RKO (cell line): Measurements from ENCODE around the gene ERBB4.
"Not testable (repeated sequence)": the region's sequence is repeated elsewhere in the genome, so short reads cannot be mapped to it uniquely, and the experiment has no call there.

Experiments
- DNase-seq: peaks from one replicate; pipeline ENCODE4 v3.0.0-alpha.2; 2016; ENCODE audit warnings: low spot score

Gene ERBB4

DNA sequence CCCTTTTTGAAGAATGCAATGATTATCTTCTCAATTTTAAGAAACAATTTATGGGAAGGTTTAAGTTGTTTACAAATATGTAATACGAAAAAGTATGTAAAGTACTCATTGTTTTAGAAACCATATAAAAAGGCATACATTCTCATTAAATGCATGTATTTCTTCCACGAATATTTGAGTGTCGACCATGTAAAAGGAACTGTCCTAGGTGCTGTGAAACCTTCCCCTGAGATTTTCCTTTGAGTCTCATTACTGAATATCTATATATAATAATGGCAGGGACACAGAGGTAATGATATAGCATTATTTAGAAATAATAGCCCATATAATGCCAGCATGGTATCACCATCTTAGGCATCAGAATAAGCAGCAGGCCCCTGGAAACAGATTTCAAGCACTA, 239.3 kb downstream of the ERBB4 start:
- no peak for DNase-seq

DNA sequence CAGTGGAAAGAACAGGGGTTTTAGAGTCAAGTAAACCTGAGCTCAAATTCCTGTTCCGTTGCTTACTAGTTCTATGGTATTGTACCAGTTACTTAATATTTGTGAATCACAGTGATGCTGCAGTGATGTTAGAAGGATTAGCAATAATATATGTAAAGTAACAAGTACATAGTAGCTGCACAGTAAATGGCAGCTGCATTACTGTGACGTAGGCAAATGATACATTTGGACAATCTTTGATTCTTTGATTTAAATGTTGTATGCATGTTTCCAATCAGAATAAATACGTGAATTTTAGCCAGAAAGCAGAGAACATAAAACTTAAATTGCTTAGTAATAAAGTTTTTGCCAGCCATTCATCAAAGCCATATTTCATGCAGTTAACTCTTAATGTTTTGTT, 243.0 kb downstream of the ERBB4 start:
- no peak for DNase-seq

- no peak for DNase-seq
Measured at GRCh38 chr2:212294816-212295215, 243.8 kb downstream of the ERBB4 start.

DNA sequence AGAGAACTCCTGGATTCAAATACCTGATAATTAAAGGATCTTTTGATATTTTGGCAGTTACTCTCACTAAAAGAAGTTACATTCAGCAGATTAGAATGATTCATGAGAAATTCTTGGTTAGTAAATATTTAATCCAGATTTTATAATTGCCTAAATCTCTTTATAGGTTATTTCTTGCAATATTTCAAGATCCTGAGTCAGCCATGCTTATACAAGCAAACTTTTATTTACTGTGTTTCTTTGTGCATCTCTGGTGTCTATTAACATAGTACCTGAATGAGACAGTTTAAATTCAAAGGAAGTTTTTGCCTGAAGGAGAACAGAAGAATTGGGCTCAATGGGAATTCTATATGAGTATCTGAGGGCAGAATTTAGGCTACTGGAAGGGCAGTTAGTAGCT, 249.3 kb downstream of the ERBB4 start:
- no peak for DNase-seq

- no peak for DNase-seq
Measured at GRCh38 chr2:212288308-212288707, 250.3 kb downstream of the ERBB4 start.

DNA sequence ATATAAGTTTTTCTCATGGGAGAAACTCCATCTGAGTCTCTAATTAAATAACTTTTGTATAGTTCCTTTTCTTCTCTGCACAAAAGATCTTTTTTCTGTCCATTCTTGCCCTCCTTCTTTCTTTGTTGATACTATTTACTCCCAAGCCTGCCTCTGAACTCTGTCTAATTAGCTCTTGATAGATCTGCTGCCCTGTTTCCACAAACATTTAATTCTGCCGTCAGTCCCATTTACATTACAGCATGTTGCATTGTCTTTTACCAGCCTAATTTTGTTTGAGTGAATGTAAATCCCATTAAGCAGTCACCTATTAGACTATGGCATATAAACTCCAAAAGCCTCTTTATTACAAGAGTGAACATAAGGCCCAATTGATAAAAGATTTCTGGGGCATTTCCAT, 254.4 kb downstream of the ERBB4 start:
- no peak for DNase-seq

GRCh38 chr2:212282671-212283261, 255.8 kb downstream of the ERBB4 start:
- DNase-seq = no peak

GRCh38 chr2:212276813-212277212, 261.8 kb downstream of the ERBB4 start:
- no peak for DNase-seq

DNA sequence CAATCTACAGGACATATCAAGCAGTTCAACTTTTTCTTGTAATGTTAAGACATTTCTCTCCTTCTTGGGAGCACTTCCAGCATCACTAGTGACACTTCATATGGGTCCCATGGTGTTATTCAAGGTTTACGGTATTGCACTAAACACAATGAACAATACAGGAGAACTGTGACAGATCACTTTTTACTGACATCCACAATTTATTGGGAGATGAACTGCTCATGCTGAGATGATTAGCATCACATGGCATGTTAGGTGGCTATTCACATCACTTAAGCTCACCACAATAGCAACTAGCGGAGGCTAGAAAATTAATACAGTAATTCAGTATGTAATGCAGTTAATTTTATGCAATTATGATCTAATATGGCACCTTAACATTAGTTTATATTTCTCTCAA, 264.4 kb downstream of the ERBB4 start:
- DNase-seq = no peak

- DNase-seq = no peak
Measured at GRCh38 chr2:212271583-212271982, 267.0 kb downstream of the ERBB4 start.

DNA sequence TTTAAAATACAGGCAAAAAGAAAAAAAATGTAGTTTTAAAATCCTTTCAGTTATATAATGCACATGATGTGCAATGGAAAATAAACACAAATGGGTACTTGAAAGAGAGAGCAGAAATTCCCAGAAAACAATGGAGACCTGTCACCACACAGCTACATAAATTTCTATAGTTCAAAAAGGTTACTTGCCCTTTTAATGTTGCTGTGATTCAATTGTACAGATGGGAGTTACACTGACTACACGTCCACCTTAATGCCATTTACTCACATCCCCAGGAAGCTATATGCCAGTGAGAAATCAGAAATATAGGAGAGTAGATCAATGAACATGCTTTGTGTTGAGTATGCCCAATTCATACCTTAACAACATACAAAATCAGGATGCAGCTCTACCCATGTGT, 269.6 kb downstream of the ERBB4 start:
- DNase-seq = no peak

DNA sequence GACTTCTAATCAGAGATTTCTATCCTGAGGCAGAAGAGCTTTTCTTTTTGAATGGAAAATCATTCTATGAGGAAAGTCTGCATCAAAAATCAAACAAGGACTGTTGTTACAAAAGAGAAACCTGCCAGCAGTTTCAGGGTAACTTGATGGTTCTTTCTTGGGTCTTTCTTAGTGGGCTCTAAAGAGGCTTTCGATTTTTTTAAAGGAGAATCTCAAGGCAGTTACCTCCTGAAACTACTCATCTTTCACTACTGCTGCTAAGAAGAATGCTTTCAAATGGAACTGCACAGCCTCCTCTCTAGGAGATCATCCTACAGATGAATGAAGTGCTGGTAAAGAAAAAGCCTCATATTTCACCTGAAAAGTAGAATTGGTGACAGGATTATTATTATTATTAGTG, 272.3 kb downstream of the ERBB4 start:
- no peak for DNase-seq

- DNase-seq = no peak
Measured at GRCh38 chr2:212265777-212266176, 272.8 kb downstream of the ERBB4 start.

DNA sequence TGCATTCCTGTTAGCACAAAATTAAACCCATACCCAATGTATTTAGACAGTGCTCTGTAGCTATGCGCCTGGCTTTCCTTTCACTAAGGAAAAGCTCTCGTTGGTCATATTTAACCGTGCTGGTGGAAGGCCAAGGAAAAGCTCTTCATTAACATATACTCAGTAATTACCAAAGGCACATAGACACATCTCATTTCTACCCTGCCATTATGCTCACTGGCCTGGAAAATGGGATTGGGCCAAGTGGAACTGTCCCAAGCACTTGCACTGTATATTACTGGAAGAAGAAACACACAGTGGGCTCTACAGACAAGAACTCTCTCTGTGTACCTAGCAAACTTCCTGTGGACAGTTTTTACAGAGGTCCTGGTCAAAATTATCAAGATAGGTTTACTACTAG, 274.4 kb downstream of the ERBB4 start:
- DNase-seq = no peak

DNA sequence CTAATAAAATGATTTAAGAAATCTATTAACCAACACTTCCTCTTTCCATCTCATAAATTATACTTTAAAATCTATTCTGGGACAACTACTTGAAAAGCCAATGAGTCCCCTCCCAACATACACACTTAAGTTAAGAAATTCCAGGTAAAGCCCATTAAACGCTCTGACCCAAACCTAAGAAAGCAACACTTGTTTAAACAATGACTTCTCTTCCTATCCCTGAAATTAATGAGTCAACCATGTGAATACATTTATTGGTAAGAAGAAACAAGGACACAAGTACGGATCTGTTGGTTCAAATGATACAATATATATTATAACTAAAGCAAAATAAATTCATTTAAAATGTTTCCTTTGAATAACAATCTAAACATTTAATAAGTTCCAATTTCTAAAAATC, 279.4 kb downstream of the ERBB4 start:
- DNase-seq = no peak

GRCh38 chr2:212254339-212254738, 284.3 kb downstream of the ERBB4 start:
- no peak for DNase-seq

- DNase-seq = peak; percentile 21
Measured at GRCh38 chr2:212249451-212249850, 289.2 kb downstream of the ERBB4 start.

DNA sequence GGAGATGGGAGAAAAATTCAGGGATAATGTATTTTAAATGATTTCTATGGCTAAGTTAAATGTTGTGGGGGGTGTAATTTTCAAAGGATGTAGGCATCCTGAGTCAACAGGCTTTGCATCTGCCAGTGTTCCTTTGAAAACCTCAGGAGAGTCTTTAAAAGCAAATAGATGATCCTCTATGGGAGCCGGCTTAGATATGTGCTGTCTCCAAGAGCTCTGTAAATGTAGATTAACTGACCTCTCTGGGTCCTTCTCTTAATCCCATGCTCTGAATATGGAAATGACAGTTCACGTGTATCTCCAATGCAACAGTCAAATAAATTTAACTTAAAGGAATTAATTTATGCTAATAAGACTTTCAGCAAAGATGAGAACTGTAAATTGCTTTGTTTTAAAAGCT, 292.7 kb downstream of the ERBB4 start:
- DNase-seq = no peak

DNA sequence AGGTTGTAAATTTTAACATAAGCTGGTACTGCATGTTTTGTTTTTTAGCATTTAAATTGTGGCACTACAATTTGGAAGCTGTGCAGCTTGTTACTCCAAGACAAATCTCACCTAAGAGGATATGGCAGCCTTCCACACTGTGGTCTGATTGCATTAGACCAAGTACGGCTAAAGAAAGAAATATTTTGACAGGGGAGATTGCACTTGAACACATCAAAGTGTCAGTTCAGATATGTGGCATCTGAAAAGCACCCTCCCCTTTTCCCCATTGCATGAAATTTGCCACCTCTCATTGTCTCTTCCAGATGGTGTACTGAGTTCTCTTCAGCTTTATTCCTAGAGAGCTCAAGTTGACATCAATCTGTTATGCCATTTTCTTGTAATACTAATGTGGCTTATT, 295.9 kb downstream of the ERBB4 start:
- DNase-seq = no peak

GRCh38 chr2:212238152-212238551, 300.4 kb downstream of the ERBB4 start:
- DNase-seq = not testable (repeated sequence)

- DNase-seq = no peak
Measured at GRCh38 chr2:212237350-212238095, 301.1 kb downstream of the ERBB4 start.

GRCh38 chr2:212228743-212229171, 309.8 kb downstream of the ERBB4 start:
- peak; percentile 11 for DNase-seq

DNA sequence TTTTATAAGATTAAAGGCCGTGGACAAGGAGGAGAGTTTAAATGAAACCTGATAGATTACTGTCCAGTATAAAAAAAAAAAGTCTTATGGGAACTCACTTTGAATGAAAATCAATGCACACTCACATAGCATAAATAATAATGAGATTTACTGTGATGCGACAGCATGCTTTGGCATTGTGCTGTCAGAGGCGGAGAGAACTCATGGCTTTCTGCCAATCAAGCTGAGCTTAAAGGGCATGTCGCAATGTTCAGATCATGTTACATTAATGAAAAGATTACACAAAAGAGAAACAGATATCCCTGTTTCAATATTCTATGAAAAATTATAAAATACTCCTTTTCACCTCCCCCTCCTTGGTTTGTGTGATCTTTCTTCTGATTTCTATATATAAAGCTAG, 310.8 kb downstream of the ERBB4 start:
- DNase-seq = peak; percentile 28

DNA sequence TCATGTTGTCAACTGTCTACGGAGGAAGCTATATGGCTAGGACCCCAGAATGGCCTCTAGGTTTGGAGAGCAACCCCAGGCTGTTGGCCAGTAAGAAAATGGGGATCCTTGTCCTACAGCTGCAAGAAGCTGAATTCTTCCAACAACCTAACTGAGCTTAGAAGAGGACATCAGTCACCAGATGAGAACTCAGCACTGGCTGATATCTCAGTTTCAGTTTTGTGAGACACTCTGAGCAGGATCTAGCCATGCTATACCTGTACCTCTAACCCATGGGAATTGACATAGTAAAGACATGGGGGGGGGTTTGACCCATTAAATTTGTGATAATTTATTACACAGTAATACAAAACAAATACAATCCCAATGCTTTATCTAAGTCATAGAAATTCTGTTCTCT, 312.5 kb downstream of the ERBB4 start:
- DNase-seq = no peak
